ENCODE measurements around the gene VMA21. TPM values are rescaled to one million over a fixed set of nuclear protein-coding genes. Genes with fewer than 3 reads are reported as not detected.
A peak's percentile ranks its signal among the peaks of the same experiment; 100 is the strongest.

Gene VMA21
- total and polyA plus RNA-seq, 2 donors from 2014 or later, result 16.9 to 38.5 TPM

DNA sequence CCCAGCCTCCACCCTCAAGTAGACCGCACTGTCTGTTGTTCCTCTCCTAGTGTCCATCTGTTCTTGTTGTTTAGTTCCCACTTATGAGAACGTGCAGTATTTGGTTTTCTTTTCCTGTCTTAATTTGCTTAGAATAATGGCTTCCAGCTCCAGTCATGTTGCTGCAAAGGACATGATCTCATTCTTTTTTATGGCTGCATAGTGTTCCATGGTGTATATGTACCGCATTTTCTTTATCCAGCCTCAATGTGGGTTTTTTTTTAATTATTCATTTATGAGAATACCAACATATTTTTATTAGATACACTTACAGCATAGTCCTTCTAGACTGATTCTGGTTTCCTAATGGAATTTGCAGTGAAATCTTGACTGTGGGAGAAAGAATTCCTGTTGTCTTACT, 1.3 kb downstream of the VMA21 start:
- TF ChIP-seq, protein P1, sequence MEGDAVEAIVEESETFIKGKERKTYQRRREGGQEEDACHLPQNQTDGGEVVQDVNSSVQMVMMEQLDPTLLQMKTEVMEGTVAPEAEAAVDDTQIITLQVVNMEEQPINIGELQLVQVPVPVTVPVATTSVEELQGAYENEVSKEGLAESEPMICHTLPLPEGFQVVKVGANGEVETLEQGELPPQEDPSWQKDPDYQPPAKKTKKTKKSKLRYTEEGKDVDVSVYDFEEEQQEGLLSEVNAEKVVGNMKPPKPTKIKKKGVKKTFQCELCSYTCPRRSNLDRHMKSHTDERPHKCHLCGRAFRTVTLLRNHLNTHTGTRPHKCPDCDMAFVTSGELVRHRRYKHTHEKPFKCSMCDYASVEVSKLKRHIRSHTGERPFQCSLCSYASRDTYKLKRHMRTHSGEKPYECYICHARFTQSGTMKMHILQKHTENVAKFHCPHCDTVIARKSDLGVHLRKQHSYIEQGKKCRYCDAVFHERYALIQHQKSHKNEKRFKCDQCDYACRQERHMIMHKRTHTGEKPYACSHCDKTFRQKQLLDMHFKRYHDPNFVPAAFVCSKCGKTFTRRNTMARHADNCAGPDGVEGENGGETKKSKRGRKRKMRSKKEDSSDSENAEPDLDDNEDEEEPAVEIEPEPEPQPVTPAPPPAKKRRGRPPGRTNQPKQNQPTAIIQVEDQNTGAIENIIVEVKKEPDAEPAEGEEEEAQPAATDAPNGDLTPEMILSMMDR (IDR thresholded peaks at IDR 0.05; ENCODE audit: borderline replicate concordance, extremely low read depth, insufficient read depth), result no peak
- no peak overlapping the region for H3K4me3 ChIP-seq (ENCODE audit: low read length in 3 of 3)
- no peaks in the 10 kb centered on the region for H3K9me3 ChIP-seq (ENCODE audit: control insufficient read depth in 2 of 3, insufficient read depth in 1 of 3, low read length in 3 of 3)
- no peaks in the 10 kb centered on the region for H3K36me3 ChIP-seq (ENCODE audit: control insufficient read depth in 2 of 3, insufficient read depth in 3 of 3, low read length in 3 of 3)
- no peak for DNase-seq
- H3K27ac ChIP-seq (ENCODE audit: low read depth in 2 of 2, low read length in 2 of 2), result no peak overlapping the region
- no peak overlapping the region for H3K9ac ChIP-seq (ENCODE audit: low read length in 3 of 3)
- intact Hi-C loops (cut with DNase I), result no loop called here
- no peak for FAIRE-seq
- no peaks in the 10 kb centered on the region for H3K27me3 ChIP-seq (ENCODE audit: control insufficient read depth, insufficient read depth, low read length)
- H3K4me1 ChIP-seq (ENCODE audit: control insufficient read depth in 2 of 3, insufficient read depth in 2 of 3, low read depth in 1 of 3, low read length in 3 of 3), result no peaks in the 10 kb centered on the region

DNA sequence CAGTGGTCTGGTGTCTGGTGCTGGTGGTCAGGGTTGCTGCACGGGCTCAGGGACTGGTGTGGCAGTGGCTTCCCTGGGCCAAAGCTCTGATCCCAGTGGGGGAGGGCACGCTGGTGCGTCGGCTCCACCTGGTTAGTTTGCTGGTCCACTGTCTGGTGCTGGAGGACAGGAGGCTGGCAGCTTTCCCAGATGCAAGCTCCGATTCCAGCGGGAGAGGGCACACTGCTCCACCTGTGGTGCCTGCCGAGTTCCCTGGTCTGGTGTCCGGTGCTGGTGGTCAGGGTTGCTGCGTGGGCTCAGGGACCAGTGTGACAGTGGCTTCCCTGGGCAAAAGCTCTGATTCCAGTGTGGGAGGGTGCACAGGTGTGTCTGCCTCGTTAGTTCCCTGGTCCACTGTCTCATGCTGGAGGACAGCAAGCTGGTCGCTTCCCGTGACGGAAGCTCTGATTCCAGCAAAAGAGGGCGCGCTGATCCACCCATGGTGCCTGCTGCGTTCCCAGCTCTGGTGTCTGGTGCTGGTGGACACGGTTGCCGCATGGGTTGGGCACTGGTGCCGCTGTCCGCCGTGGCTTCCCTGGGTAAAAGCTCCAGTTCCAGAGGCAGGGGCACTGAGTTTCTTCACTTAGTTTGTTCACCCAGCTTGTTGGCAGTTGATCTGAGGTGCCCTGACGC, 5.8 kb downstream of the VMA21 start:
- Histone ChIP-seq H3K9me3 (ENCODE audit: control insufficient read depth in 2 of 3, insufficient read depth in 1 of 3, low read length in 3 of 3) (no peaks in the 10 kb centered on the region), H3K36me3 (ENCODE audit: control insufficient read depth in 2 of 3, insufficient read depth in 3 of 3, low read length in 3 of 3) (peaks cover 0 to 3% (median 0%) of the 10 kb centered on the region in 3 donors), H3K27me3 (ENCODE audit: control insufficient read depth, insufficient read depth, low read length) (no peaks in the 10 kb centered on the region), H3K27ac (ENCODE audit: low read depth in 2 of 2, low read length in 2 of 2) (no peak overlapping the region), H3K4me3 (ENCODE audit: low read length in 3 of 3) (no peak overlapping the region), H3K9ac (ENCODE audit: low read length in 3 of 3) (no peak overlapping the region), H3K4me1 (ENCODE audit: control insufficient read depth in 2 of 3, insufficient read depth in 2 of 3, low read depth in 1 of 3, low read length in 3 of 3) (no peaks in the 10 kb centered on the region)
- TF ChIP-seq, protein P1 (IDR thresholded peaks at IDR 0.05; ENCODE audit: borderline replicate concordance, extremely low read depth, insufficient read depth), result no peak
- intact Hi-C loops (cut with DNase I), result no loop called here
- DNase-seq, result peak in 1 of 5 donors; percentile 5
- no peak for FAIRE-seq

DNA sequence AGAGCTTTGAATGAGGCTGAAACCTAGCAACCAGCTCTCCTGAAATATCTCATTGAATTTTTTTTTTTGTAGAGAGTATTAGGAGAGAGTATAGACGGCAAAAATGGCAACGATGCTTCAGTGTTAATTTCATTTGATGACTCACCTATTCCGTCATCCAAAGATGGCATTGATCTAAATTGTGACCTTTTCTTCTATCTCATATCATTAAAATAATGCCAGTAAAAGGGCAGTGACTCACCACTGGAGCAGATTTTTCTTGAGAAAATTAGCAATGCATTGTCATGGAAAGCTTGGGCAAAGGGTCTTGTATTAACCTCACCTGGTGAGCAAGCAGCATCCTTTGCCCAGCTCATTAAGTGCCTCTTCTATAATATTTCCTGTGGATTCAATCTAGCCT, 19.6 kb downstream of the VMA21 start:
- Histone ChIP-seq H3K4me3 (ENCODE audit: low read length in 3 of 3) (no peak overlapping the region), H3K9ac (ENCODE audit: low read length in 3 of 3) (no peak overlapping the region), H3K36me3 (ENCODE audit: control insufficient read depth in 2 of 3, insufficient read depth in 3 of 3, low read length in 3 of 3) (no peaks in the 10 kb centered on the region), H3K4me1 (ENCODE audit: control insufficient read depth in 2 of 3, insufficient read depth in 2 of 3, low read depth in 1 of 3, low read length in 3 of 3) (no peaks in the 10 kb centered on the region), H3K9me3 (ENCODE audit: control insufficient read depth in 2 of 3, insufficient read depth in 1 of 3, low read length in 3 of 3) (no peaks in the 10 kb centered on the region), H3K27ac (ENCODE audit: low read depth in 2 of 2, low read length in 2 of 2) (no peak overlapping the region), H3K27me3 (ENCODE audit: control insufficient read depth, insufficient read depth, low read length) (no peaks in the 10 kb centered on the region)
- TF ChIP-seq, protein P1 (IDR thresholded peaks at IDR 0.05; ENCODE audit: borderline replicate concordance, extremely low read depth, insufficient read depth), result no peak
- FAIRE-seq (no peak), DNase-seq (no peak)
- intact Hi-C loops (cut with DNase I), result no loop called here

DNA sequence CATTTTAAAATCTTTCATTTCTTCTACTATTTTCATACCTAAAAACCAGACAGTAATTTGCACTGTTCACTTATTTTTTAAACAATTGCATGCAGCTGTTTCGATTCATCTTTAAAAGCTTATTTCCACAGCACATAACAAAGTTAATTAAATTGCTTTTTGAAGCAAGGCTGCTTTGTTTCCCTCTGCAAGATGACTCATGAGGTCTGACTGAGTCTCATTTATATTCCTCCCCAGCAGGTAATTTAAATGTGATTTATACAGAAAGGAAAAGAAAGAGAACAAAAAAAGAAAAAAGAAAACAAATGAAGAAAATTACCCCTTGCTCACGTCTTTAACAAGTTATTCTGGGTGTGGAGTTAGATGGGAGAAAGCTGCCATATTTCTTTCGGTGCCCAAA, 22.8 kb downstream of the VMA21 start:
- Histone ChIP-seq H3K4me3 (ENCODE audit: low read length in 3 of 3) (no peak overlapping the region), H3K9ac (ENCODE audit: low read length in 3 of 3) (no peak overlapping the region), H3K27me3 (ENCODE audit: control insufficient read depth, insufficient read depth, low read length) (no peaks in the 10 kb centered on the region), H3K27ac (ENCODE audit: low read depth in 2 of 2, low read length in 2 of 2) (no peak overlapping the region), H3K36me3 (ENCODE audit: control insufficient read depth in 2 of 3, insufficient read depth in 3 of 3, low read length in 3 of 3) (no peaks in the 10 kb centered on the region), H3K9me3 (ENCODE audit: control insufficient read depth in 2 of 3, insufficient read depth in 1 of 3, low read length in 3 of 3) (no peaks in the 10 kb centered on the region), H3K4me1 (ENCODE audit: control insufficient read depth in 2 of 3, insufficient read depth in 2 of 3, low read depth in 1 of 3, low read length in 3 of 3) (no peaks in the 10 kb centered on the region)
- no peak for FAIRE-seq
- no peak for DNase-seq
- intact Hi-C loops (cut with DNase I), result no loop called here
- TF ChIP-seq, protein P1 (IDR thresholded peaks at IDR 0.05; ENCODE audit: borderline replicate concordance, extremely low read depth, insufficient read depth), result no peak
